ENCODE data around the gene NUP214.
"Not testable (repeated sequence)": the region's sequence is repeated elsewhere in the genome, so short reads cannot be mapped to it uniquely, and the experiment has no call there.

NUP214 gene

DNA sequence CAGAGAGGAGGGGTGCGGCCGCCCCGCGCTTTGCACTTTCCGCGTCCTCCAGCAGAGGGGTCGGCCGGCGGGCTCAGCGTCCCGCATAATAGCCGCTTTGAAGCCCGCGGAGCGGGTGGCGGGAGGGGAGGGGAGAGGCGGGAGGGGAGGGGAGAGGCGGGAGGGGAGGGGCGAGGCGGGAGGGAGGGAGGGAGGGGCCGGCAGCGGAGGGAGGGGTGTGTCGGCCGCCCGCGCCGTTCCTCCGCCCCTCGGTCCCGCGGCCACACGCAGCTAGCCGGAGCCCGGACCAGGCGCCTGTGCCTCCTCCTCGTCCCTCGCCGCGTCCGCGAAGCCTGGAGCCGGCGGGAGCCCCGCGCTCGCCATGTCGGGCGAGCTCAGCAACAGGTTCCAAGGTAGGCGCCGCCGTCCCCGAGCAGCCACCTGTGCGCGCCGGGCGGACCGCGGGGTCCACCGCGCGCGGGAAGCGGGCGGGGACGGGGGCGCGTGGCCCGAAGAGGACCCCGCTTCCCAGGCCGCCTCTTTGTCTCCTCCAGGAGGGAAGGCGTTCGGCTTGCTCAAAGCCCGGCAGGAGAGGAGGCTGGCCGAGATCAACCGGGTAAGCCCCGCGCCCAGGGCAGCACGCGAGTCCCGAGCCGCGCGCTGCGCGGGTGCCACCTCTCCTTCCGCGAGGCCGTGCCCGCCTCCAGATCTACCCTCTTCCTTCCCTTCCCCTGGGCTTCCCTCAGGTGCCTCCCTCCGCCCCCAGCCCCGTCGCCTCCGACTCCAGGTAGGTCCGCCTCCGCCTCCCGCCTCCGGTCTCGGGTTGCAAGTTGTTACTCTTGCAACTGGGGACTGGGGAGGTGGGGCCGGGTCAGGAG is 28.9 kb upstream of the NUP214 start, which contains the start of gene AIF1L:
Gene AIF1L, plus strand, starts transcription at position 263 of the 857 bp plus-strand sequence. Its CDS starts 99 bp downstream, at position 362.
- peak in 1 of 3 donors; percentile 20 for DNase-seq (ENCODE audit: low read depth in 3 of 3)

DNA sequence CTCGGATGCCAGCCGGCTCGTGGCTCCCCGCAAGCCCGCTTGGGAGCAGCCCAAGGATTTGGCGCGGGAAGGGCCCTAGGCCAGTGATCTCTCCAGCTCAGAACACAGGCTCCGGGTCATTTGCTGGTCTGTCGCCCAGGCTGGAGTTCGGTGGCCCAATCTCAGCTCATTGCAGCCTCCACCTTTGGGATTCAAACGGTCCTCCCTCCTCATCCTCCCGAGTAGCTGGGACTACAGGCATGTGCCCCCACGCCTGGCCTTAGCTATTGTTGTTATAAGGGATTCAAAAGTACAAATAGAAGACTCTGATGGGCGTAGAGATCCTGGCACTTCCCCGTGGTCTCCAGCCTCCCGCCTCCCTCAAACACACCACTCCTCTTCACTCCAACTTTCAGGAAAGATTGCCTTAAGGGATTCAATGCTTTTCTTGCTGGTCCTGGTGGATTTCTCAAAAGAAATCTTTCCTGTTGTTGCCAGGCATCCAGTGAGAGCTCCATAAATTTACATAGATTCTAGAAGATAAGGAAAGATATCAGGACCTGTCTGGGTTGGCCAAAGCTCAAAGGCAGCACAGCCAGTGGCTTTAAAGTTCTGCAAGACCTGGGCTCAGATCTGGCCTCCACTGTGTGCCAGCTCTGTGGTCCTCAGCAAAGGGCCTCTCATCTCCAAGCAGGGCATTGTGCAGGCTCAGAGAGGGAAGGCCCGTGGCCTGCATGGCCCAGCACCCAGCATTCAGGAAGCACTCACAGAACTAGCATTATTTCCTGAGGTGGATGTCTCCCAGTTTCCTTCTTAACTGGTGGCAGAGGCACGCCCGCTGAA is 28.0 kb upstream of the NUP214 start:
- no peak for DNase-seq (ENCODE audit: low read depth in 3 of 3)

DNA sequence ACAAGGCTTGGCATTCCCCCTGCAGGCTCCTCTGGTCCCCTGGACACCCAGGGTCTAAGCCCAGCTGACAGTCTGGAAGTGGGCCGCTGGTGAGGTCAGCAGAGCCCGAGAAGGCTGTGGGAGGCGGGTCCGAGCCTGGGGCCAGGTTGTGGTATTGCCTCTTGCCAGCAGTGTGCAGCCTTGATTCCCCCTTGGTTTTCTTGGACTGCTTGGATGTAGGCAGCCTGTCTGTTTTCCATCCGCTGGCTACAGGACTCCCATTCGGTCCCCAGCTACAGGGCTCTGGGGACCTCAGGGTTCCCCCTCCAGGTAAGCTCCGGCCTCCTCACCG is 27.5 kb upstream of the NUP214 start:
- DNase-seq (ENCODE audit: low read depth in 3 of 3): no peak

DNA sequence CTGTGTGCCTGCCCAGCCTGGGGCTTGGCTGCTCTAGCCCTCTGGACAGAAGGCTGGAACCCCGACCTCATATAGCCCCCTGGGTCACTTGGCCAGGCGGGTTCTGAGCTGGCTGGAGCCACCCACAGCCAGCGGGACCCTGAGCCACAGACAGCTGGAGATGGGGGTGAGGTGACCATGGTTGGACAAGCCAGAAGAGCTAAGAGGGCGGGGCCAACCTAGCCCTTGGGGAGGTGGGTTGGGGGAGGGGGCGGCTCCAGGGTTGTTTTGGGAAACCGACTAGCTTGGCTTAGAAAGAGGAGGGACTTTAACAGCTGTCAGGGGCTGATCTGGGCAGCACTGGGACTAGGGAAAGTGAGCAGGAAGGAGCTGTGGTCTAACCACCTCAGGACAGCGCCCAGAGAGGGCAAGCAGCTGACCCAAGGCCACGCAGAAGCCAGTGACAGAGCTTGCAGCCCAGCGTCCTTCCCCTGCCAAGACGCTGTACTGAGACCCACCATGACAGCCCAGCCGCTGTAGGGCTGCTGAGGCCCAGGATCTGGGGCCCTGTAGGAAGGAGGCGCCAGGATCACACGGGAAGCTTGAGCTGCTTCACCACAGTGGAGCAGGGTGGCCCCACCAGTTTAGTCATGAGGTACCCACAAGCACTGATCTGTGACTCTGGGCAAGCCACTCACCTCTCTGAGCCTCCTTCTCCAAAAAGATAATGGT is 26.8 kb upstream of the NUP214 start:
- DNase-seq (ENCODE audit: low read depth in 3 of 3): no peak

DNA sequence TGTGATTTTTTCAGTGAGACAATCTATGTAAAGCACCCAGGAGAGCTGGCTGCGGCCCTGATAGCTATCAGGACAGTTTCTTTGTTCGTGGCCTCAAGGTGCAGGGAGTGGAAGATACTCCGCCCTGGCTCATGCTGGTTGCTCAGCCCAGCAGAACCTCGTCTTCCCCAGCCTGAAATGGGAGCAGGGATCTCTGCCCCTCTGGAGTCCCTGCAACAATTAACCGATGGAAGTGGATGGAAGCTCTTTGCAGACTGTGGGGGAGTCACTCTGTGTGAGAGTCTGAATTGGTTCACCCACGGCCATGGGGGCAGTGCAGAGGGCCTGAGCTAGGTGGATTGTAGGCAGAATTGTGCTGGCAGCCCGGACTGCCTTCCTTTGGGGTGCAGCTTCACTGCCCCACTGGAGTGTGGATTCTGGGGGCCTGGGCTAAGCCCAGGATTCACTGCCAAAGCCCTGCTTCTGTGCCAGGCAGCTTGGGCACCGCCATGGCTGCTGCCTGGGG is 26.2 kb upstream of the NUP214 start:
- no peak for DNase-seq (ENCODE audit: low read depth in 3 of 3)

DNA sequence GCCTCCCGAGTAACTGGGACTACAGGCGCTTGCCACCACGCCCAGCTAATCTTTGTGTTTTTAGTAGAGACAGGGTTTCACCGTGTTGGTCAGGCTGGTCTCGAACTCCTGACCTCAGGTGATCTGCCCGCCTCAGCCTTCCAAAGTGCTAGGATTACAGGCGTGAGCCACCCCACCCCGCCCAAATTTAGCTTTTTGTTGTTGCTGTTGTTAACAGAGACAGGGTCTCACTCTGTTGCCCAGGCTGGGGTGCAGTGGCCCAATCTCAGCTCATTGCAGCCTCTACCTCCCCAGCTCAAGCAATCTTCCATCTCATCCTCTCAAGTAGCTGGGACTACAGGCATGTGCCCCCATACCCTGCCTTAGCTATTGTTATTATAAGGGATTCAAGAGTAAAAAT is 25.5 kb upstream of the NUP214 start:
- DNase-seq (ENCODE audit: low read depth in 3 of 3): not testable (repeated sequence)

DNA sequence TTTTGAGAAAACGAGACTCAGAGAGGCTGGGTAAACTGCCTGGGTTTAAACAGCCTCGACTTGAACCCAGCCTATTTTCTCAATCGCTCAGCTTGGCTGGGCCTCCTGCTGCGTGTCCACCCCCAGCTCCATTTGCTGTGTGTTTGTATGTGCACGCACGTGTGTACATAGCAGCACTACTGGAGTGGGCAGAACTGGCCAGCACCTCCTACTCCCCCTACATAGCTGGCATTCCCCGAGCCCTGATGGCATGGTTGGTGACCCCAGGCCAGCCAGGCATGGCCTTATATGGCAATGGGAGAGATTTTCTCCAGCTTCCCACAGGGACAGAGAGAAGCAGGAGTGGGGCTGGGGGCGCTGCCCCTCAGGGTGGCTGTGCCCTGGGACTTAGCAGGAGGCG is 24.9 kb upstream of the NUP214 start:
- no peak for DNase-seq (ENCODE audit: low read depth in 3 of 3)

DNA sequence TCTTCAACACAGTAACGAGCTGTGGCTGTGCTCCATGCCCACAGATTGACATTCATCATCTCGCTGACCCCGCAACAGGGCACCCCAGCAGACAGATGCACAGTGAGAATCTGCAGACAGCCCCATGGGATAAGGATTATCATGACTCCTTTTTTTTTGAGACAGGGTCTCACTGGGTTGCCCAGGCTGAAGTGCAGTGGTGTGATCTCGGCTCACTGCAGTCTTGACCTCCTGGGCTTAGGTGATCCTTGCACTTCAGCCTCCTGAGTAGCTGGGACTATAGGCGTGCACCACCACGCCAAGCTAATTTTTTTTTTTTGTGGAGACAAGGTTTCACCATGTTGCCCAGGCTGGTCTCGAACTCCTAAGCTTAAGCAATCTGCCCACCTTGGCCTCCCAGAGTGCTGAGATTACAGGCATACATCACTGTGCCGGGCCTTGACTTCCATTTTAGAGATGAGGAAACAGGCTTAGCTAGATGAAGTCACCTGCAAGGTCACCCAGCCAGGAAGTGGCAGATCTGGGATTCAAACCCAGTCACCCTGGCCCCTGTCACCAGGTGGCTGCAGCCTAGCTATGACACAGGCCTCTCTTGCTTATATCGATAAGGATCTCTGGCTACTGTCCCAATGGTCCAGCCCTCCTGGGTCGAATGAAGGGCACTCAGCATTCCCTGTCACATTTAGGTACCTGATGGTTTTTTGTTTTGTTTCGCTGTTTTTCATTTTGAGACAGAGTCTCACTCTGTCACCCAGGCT is 24.0 kb upstream of the NUP214 start:
- DNase-seq (ENCODE audit: low read depth in 3 of 3): no peak

DNA sequence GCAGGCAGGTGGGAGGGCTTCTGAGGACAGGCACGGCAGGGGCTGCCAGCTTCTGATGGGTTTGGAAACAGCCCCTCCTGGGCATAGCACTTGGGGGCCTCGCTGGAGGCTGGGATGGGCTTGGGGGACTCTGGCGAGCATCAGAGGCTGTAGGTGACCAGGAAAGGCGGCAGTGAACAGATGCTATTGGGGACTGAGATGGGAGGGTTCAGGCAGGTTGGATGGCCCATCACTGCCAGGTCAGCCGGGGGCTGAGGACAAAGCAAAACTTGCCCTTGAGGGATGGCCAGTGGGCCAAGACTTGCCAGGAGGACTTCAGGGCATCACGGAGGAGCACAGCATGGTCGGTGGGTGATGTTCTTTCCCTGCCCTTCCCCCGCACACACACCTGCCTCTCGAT is 22.4 kb upstream of the NUP214 start:
- DNase-seq (ENCODE audit: low read depth in 3 of 3): no peak

DNA sequence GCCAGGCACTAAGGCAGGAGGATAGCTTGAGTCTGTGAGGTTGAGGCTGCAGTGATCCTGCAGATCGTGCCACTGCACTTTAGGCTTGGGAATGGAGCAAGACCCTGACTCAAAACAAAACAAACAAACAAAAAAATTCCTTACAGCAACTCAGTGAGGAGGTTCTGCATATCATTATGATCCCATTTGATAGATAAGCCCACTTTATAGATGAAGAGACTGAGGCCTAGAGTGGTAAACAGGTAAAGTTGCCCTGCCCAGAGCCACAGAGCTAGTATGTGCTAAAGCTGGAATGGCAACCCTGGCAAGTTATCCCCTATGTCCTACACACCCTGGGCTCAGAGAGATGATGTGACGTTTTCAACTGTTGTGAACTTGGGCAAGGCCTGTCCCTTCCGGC is 21.9 kb upstream of the NUP214 start:
- no peak for DNase-seq (ENCODE audit: low read depth in 3 of 3)

DNA sequence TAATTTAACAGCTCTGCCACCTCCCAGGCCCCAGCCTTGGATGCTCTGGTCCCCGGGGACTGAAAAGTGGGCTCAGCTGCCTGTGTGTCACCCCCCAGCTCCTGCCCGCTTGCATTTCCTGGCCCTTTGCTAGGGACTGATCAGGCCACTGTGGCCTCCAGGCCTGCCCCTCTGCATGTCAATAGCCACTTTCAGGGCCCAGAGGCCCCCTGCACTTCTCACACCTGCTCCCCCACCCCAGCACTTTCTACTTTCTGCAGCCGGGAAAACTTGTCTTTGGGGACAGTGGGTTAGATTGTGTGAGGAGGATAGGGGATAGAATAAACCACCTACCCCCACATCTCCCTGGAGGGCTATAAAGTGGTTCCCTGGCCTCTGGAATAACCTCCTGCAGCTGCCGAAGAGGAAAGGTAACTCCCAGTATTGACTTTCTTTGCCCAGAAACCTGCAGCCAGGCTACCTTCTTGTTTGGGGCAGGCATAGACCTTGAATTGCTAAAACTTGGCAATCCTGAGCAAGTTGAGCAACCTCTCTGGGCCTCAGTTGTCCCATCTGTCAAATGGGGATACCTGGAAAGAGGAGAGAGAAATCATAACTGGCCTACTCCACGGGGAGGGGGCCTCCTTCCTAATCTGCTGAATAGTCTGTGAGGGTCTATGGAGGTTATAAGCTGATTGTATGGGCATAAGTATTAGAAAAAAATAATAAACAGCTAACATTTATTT is 21.2 kb upstream of the NUP214 start:
- no peak for DNase-seq (ENCODE audit: low read depth in 3 of 3)

DNA sequence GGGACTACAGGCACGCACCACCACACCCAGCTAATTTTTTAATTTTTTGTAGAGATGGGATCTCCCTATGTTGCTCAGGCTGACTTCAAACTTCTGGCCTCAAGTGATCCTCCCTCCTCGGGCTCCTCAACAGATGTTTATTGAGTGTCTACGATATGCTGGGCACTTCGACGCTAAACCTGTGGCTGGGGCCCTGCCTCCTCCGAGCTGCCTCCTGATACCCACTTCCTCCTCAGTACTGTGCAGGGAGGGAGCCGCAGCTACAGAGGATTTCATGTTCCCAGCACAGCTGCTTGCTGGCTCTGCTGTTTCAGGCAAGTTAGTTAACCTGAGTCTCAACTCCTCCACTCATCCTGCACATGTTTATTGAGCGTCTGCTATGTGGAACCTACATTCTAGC is 19.4 kb upstream of the NUP214 start:
- DNase-seq (ENCODE audit: low read depth in 3 of 3): no peak

DNA sequence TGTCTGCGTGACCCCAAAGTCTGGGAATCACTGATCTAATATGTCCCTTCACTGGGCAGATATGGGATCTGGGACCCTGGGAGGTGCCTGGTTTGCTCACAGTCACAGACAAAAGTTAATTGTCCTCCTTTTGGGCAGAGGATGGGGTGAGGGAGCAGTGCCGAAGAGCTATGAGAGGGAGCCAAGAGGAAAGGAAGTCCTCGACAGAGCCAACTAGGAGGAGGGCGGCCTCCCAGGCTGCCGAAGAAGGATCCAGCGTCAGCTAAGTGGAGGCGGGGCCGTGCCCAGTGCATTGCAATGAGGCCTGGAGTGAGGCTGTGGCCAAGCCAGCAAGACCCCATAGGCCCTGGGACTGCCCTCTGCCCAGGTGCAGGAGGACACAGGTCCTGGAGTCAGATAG is 17.6 kb upstream of the NUP214 start:
- DNase-seq (ENCODE audit: low read depth in 3 of 3): no peak

DNA sequence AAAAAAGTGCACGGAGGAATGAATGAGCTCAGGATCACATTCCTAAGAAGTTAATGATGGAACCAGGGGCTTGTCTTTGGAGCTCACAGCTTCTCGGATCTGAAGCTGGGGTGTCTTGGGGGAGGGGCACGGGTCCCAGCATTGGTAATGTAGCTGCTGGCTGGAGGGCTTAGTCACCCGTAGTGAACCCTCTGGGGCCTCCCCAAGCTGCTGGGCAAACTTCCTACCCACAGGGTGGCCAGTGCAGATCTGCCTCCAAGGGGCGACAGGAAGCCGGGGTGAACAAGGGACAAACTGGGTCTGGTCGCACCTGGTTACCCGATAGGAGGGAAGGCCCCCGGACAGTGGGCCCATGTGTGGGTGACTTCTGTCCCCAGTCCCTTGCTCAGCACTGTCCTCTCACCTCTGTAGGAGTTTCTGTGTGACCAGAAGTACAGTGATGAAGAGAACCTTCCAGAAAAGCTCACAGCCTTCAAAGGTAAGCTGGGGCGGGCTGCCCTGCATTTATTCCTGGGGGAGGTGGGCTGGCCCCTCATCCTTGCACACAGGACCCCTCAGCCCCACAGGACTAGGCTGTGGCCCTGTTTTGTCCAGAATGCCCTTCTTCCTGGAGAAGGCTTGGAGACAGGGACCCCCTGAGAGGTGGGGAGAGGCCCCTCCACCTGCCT is 14.1 kb upstream of the NUP214 start:
- DNase-seq (ENCODE audit: low read depth in 3 of 3): no peak

DNA sequence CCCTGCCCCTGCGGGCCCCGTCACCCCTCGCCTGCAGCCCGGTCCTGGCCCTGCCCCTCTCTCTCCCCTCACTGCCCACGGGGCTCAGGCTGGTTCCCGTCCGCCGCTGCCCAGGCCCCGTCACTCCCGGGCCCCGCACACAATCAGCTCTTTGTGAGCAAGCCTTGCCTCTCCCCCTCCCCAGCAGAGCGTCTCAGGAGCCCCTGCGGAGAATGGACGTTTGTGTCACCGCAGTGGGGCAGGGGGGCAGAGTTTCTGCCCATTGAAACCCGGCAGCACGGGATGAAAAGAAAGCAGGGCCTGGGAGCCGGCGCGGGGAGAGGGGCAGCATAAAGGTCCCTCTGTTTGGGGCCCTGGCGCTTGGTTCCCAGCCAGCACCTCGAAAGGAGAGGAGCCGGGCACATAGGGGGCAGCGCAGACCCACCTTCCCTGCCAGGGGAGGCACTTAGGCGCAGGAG is 13.5 kb upstream of the NUP214 start:
- DNase-seq (ENCODE audit: low read depth in 3 of 3): no peak

DNA sequence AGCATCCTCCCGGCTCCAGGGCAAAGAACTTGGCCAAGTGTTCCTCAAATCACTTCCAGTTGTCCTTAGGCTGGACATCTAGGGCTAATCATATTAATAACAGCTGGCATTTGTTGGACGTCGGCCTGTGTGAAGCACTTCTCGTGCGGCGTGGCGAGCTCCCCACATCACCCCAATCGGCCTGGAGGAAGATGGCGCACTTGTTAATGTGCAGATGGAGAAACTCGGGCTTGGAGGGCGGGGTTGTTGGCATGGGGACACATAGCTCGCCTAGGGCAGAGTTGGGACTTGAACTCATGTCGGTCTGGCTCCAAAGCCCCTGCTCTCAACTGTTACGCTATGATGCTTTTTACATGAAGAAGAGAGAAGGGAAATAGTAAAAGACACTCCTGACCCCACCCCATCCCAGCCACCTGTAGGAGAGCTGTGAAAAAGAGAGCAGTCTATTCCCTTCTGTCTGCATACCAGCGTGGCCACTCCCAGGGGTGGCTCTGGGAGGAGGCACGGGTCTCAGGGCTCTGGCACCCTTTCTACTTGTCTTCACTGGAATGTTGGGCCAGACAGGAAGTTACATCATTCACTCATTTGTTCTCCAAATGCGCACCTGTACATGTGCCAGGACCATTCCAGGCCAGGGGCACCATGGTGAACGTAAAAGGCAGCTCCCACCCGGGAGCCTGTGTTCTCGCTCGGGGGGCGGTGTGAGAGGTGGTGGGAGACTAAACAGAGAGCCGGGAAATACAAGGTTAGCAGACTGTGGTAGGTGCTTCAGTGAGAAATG is 12.8 kb upstream of the NUP214 start:
- no peak for DNase-seq (ENCODE audit: low read depth in 3 of 3)

DNA sequence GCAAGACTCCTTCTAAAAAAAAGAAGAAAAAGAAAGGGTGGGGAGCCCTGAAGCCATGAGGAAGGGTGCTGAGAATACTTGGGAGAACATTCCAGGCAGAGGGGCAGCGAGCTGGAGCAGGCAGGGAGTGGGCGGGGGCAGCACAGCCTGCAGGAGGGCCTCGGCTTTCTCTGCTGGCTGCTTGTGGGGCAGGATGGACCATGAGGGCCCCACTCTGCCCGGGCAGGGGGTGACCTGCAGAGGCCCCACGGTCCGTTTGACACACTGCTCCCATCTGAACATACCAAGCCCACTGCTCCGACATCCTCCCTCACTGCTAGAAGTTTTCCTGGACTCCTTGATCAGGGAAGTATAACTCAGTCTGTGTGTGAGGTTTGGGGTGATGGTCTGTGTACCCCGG is 11.7 kb upstream of the NUP214 start:
- DNase-seq (ENCODE audit: low read depth in 3 of 3): no peak

DNA sequence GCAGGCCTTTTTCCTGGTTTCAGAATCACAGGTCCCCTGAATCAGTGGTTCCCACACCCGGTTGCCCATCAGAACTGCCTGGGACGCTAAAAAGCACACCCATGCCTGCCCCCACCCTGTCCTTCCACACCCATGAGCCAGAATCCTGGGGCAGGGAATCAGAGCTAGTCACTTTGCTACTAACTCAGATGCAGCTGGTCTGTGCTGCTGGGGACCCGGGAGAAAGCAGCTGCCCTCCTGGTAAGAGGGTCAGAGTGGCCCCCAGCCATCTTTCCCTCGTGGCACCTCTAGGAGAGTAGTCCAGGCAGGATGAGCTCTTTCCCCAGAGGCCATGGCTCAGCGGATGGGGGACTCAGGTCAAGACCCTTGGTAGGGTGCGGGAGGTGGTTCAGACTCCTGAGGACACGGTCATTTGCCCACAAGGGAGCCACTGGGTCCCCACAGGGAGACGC is 11.3 kb upstream of the NUP214 start:
- DNase-seq (ENCODE audit: low read depth in 3 of 3): no peak

DNA sequence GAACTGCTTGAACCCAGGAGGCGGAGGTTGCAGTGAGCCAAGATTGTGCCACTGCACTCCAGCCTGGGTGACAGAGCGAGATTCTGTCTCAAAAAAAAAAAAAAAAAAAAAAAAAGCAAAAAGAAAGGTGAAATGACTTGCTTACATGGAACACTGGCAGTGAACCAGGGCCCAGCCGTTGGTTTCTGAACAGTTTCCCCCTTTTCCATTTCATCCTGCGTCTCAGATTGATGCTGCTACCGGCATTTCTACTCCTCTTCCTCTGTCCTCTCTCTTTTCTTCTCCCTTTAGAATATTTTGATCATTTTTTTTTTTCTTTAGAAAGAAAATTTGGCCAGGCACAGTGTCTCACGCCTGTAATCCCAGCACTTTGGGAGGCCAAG is 10.0 kb upstream of the NUP214 start:
- not testable (repeated sequence) for DNase-seq (ENCODE audit: low read depth in 3 of 3)
